Loucy (cell line): ENCODE measurements around the gene ARHGEF25.

ENCODE experiments used
- EZH2phosphoT487 ChIP-seq: fragments of 200-600 bp; IDR thresholded peaks from 2 replicates; pipeline ENCODE4 v1.6.1; 2018; ENCODE audit warnings: antibody characterized with exemption, mild to moderate bottlenecking, moderate library complexity, borderline replicate concordance
- TF ChIP-seq, protein P1 (sequence below): fragments of 200-600 bp; sonication (generic); conservative IDR thresholded peaks from 2 replicates; pipeline ENCODE4 v1.5.1; 2014; ENCODE audit warnings: mild to moderate bottlenecking, antibody characterized with exemption, low read length

- TF ChIP-seq, protein P1, sequence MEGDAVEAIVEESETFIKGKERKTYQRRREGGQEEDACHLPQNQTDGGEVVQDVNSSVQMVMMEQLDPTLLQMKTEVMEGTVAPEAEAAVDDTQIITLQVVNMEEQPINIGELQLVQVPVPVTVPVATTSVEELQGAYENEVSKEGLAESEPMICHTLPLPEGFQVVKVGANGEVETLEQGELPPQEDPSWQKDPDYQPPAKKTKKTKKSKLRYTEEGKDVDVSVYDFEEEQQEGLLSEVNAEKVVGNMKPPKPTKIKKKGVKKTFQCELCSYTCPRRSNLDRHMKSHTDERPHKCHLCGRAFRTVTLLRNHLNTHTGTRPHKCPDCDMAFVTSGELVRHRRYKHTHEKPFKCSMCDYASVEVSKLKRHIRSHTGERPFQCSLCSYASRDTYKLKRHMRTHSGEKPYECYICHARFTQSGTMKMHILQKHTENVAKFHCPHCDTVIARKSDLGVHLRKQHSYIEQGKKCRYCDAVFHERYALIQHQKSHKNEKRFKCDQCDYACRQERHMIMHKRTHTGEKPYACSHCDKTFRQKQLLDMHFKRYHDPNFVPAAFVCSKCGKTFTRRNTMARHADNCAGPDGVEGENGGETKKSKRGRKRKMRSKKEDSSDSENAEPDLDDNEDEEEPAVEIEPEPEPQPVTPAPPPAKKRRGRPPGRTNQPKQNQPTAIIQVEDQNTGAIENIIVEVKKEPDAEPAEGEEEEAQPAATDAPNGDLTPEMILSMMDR, result no peak
- TF ChIP-seq EZH2phosphoT487, result no peak
These were observed 30.8 kb upstream of the ARHGEF25 start for GRCh38 chr12:57580466-57580795.
